GM19351 (cell line): ENCODE measurements around the gene YIPF2.

ENCODE experiments used
- ATAC-seq: cut with Tn5 transposase; IDR thresholded peaks from one replicate; pipeline ENCODE4 v1.9.1; 2021; ENCODE audit warnings: mild to moderate bottlenecking, moderate library complexity; ENCODE audit not compliant: unreplicated experiment

YIPF2 gene

DNA sequence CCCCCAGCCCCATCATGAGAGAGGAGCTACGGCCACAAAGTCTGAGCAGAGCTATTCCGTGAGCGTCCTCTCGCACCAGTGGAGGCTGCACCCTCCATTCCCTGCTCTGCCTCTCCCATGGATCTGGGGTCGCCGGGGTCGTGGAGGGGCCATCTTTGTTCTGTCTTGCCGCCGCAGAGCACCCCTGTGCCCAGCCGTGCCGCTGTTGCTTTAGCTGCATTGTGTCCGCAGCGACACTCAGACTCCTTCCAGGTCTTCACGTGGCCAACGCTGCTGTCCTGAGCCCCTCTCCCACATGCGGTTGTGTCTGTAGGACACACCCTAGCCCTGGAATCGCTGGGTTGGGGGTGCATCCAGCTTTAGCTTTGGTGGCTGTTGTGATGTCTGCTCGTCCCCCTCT is 15.8 kb downstream of the YIPF2 start:
- no peak for ATAC-seq

DNA sequence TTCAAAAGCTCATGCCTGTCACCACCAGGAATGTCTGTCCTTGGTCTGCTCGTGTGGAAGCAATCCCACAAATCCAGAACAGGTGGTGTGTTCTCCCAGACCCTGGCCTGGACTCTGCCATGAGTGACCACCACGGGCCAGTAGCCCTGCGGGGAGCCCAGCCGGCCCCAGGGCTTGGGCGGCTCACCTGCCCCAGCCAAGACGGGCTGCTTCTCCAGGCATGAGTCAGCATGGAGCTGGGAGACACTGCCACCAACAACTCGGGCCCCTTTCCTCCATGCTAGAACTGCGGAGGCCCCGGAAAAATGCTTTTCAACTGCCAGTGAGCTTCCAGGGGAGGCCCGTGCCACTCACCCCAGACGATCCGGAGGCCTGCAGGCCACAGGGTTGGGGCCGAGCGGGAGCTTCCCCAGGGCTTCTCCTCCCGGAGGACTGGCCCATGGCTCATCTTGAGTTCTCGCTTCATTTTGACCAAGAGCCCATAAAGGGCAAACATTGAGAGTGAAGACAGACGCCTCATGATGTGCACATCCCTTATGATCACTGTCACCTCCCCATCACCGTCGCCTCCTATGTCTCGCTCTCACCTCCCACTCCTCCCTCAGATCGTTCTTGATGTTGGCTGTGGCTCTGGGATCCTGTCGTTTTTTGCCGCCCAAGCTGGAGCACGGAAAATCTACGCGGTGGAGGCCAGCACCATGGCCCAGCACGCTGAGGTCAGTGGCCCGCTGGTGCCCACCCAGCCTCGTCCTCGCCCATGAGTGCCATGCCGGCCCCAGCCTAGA is 16.7 kb downstream of the YIPF2 start:
- ATAC-seq: no peak

DNA sequence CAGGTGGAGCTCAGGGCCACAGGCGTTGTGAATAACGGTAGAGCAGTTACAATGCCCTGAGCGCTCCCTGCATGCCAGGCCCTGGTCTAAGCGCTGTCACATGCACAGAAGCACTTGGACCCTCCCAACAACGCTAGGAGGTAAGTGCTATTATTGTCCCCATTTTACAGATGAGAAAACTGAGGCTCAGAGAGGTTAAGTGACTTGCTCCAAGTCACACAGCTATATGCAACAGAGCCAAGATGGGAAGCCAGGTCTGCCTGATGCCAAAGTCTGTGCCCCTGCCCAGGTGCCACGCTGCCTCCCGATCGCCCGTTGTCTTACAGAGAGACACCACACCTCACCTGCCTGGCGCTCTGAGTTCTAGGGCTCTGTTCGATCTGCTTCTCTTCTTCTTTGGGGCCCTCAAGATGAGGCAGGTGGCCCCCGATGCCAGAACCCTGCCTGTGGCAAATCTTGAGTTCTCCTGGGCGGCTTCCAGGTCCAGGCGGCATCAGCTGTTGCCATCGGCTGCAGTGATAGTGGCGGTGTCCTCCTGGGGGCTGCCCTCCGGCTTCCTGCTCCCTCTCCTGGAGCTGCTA is 20.0 kb downstream of the YIPF2 start:
- no peak for ATAC-seq

DNA sequence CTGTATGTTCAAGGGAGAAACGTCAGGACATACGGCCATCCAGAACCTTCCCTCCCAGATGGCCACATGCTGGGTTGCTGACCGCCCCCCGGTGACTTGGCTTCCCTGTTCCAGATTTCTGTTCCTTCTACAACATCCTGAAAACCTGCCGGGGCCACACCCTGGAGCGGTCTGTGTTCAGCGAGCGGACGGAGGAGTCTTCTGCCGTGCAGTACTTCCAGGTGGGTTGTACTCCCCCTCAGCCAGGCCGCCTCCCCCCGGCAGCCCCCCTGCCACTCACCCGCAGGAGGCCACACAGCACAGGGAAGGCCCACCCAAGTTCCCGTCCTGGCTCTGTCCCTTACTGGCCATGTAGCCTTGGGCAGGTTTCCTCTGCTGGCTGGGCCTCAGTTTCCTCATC is 20.5 kb downstream of the YIPF2 start:
- ATAC-seq: no peak

DNA sequence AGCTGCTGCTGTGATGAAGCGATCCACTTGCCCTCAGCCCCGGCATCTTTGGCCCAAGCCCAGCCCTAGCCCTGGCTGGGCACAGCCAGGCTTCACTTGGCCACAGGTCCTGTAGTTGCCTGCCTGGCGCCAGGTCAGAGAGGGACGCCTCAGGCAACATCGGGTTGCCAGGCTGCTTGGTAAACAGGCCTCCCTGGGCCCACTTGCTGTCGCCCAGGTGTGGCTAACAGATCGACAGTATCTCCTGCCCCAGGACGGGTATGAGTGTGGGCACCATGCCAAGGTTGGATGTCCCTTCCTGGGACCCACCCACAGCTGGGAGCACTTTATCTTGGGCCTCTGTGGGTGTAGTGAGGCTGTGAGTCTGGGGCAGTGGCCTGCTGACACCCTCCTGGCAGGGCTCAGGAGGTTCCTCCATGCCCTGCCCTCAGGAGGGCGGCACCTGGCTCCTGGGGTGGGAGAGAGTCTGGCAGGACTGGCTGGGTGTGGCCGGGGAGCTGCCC is 29.2 kb downstream of the YIPF2 start:
- no peak for ATAC-seq

DNA sequence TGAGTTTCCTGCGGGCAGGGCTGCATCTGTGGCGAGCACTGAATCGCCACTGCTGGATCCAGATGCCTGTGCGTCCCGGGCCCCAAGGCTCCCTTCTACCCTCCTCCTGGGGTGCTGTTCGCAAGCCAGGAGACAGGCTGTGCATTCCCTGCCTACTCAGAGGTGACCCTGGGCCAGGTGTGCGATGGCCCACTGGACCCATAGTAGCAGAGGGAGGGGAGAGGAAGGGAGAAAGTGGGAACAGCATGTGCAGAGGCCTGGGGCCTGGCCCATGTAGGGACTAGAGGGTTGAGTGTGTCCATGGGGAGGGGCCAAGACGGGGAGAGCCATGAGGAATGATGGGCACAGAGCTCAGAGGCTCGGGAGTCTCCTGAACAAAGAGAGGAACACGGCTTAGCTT is 29.8 kb downstream of the YIPF2 start:
- no peak for ATAC-seq

DNA sequence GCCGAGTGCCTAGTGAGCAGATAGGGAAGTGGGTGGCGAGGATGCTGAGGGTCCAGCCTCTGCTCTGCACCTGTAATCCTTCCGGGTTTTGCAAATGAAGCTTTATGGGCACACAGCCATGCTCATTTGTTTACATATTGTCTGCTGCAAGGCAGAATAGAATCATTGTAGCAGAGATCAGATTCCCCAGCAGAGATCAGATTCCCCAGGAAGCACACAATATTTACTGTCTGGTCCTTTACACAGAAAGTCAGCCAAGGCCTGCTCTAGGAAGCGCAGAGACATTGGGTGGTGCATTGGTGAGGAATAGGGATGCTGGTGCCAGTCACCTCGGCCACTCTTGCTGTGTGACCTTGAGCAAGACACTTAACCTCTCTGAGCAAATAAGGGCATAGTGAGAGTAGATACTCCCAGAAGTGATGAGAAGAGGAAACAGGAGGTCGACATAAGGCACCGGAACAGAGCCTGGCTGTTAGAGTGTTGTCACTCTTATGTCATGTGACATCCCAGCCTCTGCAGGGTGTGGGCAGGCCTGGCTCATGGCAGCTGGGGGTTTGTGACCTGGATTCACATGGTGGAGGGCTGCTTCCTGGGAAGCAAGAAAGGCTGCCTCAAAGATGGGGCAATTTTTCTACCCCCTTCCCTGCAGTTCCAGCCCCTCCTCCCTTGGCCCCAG is 31.4 kb downstream of the YIPF2 start:
- no peak for ATAC-seq

DNA sequence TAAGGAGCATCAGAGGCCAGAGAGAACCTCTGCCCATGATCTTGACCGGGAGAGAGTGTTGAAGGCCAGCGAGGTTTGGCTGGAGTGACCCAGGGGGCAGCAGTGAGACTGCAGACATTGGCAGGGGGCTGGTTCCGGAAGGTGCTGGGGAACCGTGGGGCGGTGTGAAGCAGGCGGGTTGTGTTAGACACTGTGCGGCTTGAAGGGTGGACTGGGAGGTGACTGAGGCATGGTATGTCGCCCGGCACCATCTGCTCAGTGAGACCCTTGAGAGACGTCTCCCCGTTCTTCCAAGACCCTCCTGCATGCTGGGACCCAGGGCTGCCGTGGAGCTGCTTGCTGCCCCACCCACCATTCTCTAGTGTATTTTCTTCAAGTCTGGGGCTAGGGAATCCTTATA is 32.5 kb downstream of the YIPF2 start:
- no peak for ATAC-seq

DNA sequence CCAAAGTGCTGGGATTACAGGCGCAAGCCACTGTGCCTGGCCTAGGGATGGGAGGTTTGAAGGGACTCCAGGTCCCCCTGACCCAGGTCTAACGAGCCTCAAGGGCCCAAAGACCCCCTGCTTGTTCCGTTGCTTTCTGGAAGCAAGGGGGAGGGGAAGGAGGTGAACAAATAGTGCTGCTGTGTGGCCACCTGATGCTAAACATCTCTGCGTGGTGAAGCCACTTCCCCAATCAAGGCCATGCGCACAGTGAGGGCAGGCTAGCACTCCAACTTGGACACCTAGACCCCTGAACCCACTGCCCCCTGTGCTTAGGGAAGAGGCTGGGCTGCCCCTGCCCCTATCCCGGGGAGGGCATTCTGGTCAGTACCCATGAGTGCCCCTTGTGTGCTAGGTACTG is 33.1 kb downstream of the YIPF2 start:
- no peak for ATAC-seq

DNA sequence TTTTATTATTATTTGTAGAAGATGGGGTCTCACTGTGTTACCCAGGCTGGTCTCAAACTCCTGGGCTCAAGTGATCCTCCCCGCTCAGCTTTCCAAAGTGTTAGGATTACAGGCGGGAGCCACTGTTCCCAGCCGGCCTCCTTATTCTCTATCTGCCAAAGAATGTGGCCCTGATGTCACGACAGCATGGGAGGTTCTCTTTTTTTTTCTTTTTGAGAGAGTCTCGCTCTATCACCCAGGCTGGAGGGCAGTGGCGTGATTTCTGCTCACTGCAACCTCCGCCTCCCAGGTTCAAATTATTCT is 33.6 kb downstream of the YIPF2 start:
- no peak for ATAC-seq

DNA sequence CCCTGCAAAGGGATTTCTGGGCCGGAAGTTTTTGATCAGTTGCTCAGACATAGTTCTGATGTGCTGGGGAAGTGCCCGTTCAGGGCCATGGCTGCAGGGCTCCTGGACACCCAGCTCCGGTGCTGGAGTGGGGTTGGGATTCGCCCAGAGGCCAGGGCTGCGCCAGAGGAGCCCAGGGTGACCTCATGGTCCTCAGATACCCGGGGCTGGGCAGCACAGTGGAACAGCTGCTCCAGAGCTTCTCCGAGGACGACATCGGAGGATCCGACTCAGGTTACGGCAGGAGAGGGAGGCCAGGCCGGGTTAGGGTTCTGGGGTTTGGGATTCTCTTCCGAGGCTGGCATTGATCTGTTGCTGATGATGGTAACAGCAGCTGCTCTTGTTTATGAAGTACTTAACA is 36.2 kb downstream of the YIPF2 start:
- no peak for ATAC-seq

DNA sequence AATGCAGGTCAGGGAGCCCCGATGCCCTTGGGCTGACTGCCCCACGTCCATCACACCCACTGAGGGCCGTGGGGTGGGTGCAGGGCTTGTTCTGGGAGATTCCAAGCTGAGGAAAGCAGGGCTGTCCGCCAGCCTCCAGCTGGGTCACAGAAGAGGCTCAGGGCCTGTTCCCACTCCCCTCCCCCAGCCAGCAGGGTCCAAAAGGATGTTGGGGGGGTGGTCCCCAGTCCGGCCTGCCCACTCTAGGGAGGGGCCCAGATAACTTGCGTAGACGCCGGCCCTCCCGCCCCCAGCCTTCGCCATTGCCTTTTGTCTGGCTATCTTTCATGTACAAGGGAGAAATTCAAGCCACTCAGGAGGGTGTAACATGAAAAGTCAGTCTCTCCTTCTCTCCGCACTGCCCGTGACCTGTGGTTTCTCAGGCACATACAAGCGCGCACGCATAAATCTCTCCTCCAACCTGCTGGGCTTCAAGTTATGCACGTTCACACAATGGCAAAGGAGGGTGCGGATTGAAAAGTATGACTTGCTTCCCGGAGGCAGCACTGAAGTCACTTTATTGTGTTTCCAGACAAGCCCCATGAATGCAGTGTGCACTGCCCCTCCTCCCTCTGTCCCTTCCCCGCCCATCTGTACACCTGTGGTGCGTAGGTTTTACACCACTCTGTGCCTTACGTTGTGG is 36.9 kb downstream of the YIPF2 start:
- ATAC-seq: no peak

DNA sequence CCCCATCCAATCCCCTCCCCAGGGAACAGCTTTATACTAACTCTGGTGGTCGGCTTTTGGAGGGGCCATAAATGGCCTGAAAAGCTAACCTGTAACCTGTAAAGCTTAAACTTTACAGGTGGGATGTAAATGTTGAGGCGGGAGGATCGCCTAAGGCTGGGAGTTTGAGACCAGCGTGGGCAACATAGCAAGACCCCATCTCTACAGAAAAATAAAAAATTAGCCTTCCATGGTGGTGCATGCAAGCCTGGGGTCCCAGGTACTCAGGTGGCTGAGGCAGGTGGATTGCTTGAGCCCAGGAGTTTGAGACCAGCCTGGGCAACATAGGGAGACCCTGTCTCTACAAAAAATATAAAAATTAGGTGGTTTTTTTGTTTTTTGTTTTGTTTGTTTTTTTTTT is 38.6 kb downstream of the YIPF2 start:
- no peak for ATAC-seq

DNA sequence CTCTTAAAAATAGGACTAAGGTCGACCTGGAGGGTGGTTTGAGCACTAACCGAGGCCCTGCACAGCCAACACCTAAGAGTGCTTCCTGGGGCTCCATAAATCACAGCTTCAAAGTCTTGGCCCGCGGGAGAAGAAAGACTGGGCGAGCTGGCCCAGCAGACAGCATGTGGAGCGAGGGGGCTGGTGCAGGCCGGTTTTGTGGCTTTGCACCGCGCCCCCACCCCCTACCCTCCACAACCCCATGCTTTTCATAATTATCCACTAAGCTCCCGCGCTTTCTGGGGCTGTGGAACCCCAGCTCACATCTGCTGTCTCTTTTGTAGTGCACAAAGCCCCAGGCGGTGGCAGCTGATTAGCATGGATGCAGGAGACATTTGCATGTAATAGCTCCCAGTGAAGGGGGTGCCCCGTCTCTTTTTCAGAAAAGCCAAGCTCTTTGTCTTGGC is 40.0 kb downstream of the YIPF2 start:
- ATAC-seq: no peak

DNA sequence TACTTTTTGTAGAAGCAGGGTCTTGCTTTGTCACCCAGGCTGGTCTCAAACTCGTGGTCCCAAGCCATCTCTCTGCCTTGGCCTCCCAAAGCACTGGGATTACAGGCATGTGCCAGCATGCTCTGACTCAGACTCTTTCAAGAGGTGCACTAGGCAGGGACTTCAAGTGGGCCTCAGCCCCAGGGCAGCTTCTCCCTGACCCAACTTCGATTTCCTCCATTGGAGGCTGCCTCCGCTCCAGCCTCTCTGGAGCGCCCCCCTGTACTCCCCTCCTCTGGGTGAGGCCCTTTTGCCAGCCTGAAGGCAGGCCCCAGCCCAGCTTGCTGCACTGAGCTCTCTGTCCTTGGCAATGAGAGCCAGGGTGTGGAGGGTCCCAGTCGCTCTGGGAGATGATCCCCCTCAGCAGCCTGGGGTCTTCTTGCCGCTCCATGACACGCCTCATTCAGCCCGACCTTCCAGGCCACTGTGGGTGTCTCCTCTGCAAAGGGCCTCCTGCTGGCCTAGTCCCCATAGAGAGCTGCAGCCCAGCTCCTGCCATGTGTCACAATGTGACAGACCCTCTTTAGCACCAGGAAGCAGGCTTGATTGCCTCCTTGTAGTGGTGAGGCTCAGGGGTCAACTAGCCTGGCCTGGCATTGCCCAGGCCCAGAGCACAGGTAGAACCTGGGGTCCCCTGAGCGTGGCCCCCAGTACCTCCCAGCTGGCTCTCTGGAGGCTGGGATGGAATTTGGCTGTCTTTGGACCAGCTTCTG is 40.6 kb downstream of the YIPF2 start:
- ATAC-seq: no peak

DNA sequence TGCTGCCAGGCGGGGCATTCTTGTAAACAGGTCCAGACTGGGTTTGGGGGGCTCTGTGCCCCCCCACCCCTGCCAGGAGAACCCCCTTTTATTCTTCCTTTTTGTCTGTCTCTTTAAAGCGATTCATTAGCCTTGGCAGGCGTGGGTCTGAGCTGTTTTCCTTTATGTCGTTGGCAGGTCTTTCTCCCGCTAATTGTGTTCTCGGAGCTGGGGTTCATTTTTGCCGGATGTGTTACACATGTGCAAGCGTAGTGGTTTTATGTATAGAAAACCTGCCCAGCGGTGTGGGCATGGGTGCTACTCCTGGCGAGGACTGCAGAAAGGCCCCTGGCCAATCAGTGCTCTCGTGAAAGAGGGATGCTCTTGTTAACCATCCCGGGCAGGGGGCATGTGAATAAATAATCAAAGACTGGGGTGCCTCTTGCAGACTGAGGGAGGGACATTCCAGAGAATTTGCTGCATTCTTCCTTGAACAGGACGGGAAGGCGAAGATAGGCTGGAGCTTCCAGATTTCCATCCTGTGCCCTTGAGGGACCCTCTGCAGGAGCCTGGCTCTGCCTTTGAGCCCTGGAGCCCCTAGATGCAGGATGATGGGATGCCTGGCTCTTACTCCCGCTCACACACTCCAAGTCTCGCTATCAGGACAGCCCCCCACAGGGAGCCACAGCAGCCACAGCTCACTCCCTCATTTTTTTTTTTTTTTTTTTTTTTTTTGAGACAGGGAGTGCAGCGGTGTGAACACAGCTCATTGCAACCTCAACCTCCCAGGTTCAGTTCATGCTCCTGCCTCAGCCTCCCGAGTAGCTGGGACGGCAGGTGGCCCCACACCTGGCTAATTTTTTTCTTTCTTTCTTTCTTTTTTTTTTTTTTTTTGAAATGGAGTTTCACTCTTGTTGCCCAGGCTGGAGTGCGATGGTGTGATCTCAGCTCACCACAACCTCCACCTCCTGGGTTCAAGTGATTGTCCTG is 43.0 kb downstream of the YIPF2 start:
- ATAC-seq: no peak

DNA sequence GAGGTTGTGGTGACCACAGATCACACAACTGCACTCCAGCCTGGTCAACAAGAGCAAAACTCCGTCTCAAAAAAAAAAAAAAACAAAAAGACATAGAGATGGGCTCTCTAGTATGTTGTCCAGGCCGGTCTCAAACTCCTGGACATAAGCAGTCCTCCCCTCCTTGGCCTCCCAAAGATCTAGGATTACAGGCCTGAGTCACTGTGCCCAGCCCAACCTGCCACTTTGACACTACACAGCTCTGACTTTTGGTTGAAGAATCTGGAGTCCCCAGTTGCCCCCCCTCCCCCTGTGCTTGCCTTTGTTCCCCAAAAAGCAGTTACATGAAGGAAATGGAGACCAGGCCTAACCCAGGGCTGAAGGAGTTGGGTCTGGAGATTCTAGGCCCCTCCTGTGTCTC is 44.2 kb downstream of the YIPF2 start:
- ATAC-seq: no peak

DNA sequence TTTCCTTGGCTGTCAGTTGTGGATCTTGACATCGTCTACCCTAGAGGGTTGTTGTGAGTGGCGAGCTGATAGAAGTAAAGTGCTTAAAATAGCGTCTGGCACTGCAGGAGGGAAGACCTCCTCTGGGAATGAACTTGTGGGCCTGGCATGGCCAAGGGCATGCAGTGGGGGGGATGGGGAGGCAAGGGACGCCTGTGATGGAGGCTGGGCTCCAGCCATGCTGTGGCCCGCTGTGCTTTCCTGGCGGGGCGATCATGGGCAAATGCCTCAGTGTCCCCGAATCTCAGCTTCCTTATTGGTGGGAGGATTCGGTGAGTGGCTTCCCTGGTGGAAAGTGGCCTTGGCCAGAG is 46.4 kb downstream of the YIPF2 start:
- no peak for ATAC-seq

DNA sequence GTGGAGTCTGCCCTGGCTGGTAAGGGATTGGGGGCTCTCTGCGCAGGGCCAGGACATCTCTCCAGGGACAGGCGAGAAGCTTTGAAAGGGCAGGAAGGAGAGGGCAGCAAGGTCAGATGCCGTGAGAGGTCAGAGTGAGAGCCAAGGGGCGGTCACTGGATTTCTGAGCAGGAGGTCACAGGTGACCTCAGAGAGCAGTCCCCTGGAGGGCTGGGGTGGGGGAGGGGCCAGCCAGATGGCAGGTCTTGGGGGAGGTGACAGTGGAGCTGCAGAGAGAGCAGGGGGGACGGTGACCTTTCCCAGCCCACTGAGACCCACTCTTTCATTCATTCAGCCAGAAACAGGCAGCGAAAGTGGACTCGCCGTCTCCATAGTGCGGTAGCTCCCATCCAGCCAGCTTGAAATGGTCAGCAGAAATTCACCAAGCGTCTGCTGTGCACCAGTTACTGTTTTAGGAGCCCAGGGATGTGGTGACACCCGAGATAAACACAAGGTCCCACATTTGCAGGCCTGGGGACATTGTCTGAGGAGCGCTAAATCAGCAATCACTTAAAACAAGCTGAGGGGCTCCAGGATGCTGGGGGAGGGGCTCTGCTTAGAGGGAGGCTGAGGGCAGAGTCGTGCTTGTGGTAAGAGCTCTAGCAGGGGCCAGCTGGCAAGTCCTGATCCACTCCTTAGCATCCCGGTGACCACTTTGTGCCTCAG is 46.9 kb downstream of the YIPF2 start:
- ATAC-seq: no peak
